GM12878 (cell line): ENCODE measurements around the gene BTG2. TPM values are rescaled to one million over a fixed set of nuclear protein-coding genes. Genes with fewer than 3 reads are reported as not detected.

Experiments used
- CBFB ChIP-seq: IDR thresholded peaks from 2 replicates; pipeline ENCODE4 v1.6.1; 2016; ENCODE audit warnings: antibody characterized with exemption, low read depth
- EP300 ChIP-seq, 2 experiments: fragments of 150-350 bp in 1 of 2; IDR thresholded peaks; 2 replicates each; pipeline ENCODE4 v1.6.1; 2011 to 2012; ENCODE audit warnings: low read depth in 2 of 2, low read length in 2 of 2, borderline replicate concordance in 1 of 2, improper control_type of control experiment in 1 of 2, inconsistent platforms in 1 of 2; ENCODE audit not compliant: control insufficient read depth in 1 of 2
- ETV6 ChIP-seq, 2 experiments: fragments of 450-650 bp in 1 of 2; IDR thresholded peaks in 1 of 2; conservative IDR thresholded peaks in 1 of 2; 2 replicates each; pipeline ENCODE4 v1.6.1; 2014; ENCODE audit warnings: antibody characterized with exemption in 1 of 2, borderline replicate concordance in 1 of 2, low read depth in 1 of 2, mild to moderate bottlenecking in 1 of 2, moderate library complexity in 1 of 2
- EZH2 ChIP-seq: IDR thresholded peaks from 2 replicates; pipeline ENCODE4 v1.6.1; 2012; ENCODE audit warnings: low read depth, mild to moderate bottlenecking, control low read depth, inconsistent platforms, low read length, borderline replicate concordance; ENCODE audit not compliant: control insufficient read depth
- HDGF ChIP-seq: fragments of 450-650 bp; IDR thresholded peaks from 2 replicates; pipeline ENCODE4 v1.6.1; 2016; ENCODE audit warnings: antibody characterized with exemption
- IKZF1 ChIP-seq: fragments of 450-650 bp; conservative IDR thresholded peaks from 2 replicates; pipeline ENCODE4 v1.6.1; 2017; ENCODE audit warnings: antibody characterized with exemption, mild to moderate bottlenecking
- IKZF2 ChIP-seq, 2 experiments: fragments of 450-650 bp; IDR thresholded peaks; 2 replicates each; pipeline ENCODE4 v1.6.1; 2017; ENCODE audit warnings: mild to moderate bottlenecking in 2 of 2, moderate library complexity in 2 of 2
- MEF2B ChIP-seq: fragments of 450-650 bp; IDR thresholded peaks from 2 replicates; pipeline ENCODE4 v1.6.1; 2018; ENCODE audit warnings: mild to moderate bottlenecking, moderate library complexity; ENCODE audit not compliant: partially characterized antibody, poor library complexity, severe bottlenecking
- MYC ChIP-seq: IDR thresholded peaks from 2 replicates; pipeline ENCODE4 v1.6.1; 2011; ENCODE audit warnings: mild to moderate bottlenecking, low read length, moderate library complexity, inconsistent platforms; ENCODE audit not compliant: insufficient read depth, insufficient replicate concordance, insufficient read length, severe bottlenecking
- NFXL1 ChIP-seq: fragments of 450-650 bp; IDR thresholded peaks from 2 replicates; pipeline ENCODE4 v1.6.1; 2017; ENCODE audit warnings: antibody characterized with exemption, mild to moderate bottlenecking, borderline replicate concordance
- NR2C1 ChIP-seq: fragments of 450-650 bp; IDR thresholded peaks from 2 replicates; pipeline ENCODE4 v1.6.1; 2017; ENCODE audit warnings: antibody characterized with exemption, mild to moderate bottlenecking, moderate library complexity
- PAX5 ChIP-seq: IDR thresholded peaks from 2 replicates; pipeline ENCODE4 v1.6.1; 2011; ENCODE audit warnings: low read depth, low read length, borderline replicate concordance
- PAX8 ChIP-seq: fragments of 450-650 bp; IDR thresholded peaks from 2 replicates; pipeline ENCODE4 v1.6.1; 2017; ENCODE audit warnings: mild to moderate bottlenecking, moderate library complexity
- PBX3 ChIP-seq: IDR thresholded peaks from 2 replicates; pipeline ENCODE4 v1.6.1; 2011; ENCODE audit warnings: mild to moderate bottlenecking, low read depth, low read length, moderate library complexity; ENCODE audit not compliant: insufficient replicate concordance
- POLR2A ChIP-seq: IDR thresholded peaks from 2 replicates; pipeline ENCODE4 v1.6.1; 2011; ENCODE audit warnings: low read depth, mild to moderate bottlenecking, low read length
- POLR2AphosphoS2 ChIP-seq: IDR thresholded peaks from 2 replicates; pipeline ENCODE4 v1.6.1; 2011; ENCODE audit warnings: low read depth, mild to moderate bottlenecking, low read length, improper control_type of control experiment, moderate library complexity
- POLR2AphosphoS5 ChIP-seq: IDR thresholded peaks from 2 replicates; pipeline ENCODE4 v1.6.1; 2011; ENCODE audit warnings: mild to moderate bottlenecking, low read length, inconsistent platforms
- SKIL ChIP-seq: fragments of 450-650 bp; IDR thresholded peaks from 2 replicates; pipeline ENCODE4 v1.6.1; 2017; ENCODE audit warnings: mild to moderate bottlenecking, low read depth, inconsistent platforms; ENCODE audit not compliant: poor library complexity, severe bottlenecking
- SMAD5 ChIP-seq: IDR thresholded peaks from 2 replicates; pipeline ENCODE4 v1.6.1; 2016; ENCODE audit warnings: antibody characterized with exemption, low read depth
- STAT3 ChIP-seq: IDR thresholded peaks from 2 replicates; pipeline ENCODE4 v1.6.1; 2011; ENCODE audit warnings: low read depth, low read length, improper control_type of control experiment
- TAF1 ChIP-seq: IDR thresholded peaks from 2 replicates; pipeline ENCODE4 v1.6.1; 2011; ENCODE audit warnings: mild to moderate bottlenecking, low read depth, low read length, borderline replicate concordance
- TBL1XR1 ChIP-seq: IDR thresholded peaks from 2 replicates; pipeline ENCODE4 v1.6.1; 2012; ENCODE audit warnings: low read depth, low read length, improper control_type of control experiment
- TCF12 ChIP-seq: IDR thresholded peaks from 2 replicates; pipeline ENCODE4 v1.6.1; 2011; ENCODE audit warnings: low read depth, mild to moderate bottlenecking, low read length
- ZNF217 ChIP-seq: fragments of 450-650 bp; IDR thresholded peaks from 2 replicates; pipeline ENCODE4 v1.6.1; 2017; ENCODE audit warnings: antibody characterized with exemption, mild to moderate bottlenecking
- ZNF687 ChIP-seq: fragments of 450-650 bp; IDR thresholded peaks from 2 replicates; pipeline ENCODE4 v1.6.1; 2017; ENCODE audit warnings: mild to moderate bottlenecking, moderate library complexity
- polyA plus RNA-seq, 11 experiments: library from polyadenylated mRNA; depleted of rRNA in 4 of 11; unstranded in 6 of 11; stranded (reverse) in 5 of 11; fragments of >200 nt; fragmentation: Nextera tagmentation in 4 of 11; fragmentation: Illumina TruSeq in 1 of 11; extraction: Ambion mirVana in 4 of 11; extraction: Trizol in 1 of 11; gene quantifications; 1 replicate in 1 of 11; 2 replicates in 10 of 11; pipeline versions ENCODE4 v1.2.1 to v1.2.3, GENCODE V29; 2011 to 2016; ENCODE audit warnings: inconsistent platforms in 2 of 11, missing spikeins in 2 of 11, low read depth in 1 of 11
- total RNA-seq, 4 experiments: library from RNA; depleted of rRNA in 3 of 4; stranded (reverse); fragments of >200 nt in 3 of 4; fragmentation: Illumina TruSeq in 1 of 4; extraction: Trizol in 1 of 4; gene quantifications; 2 replicates each; pipeline versions ENCODE4 v1.2.1 to v1.2.3, GENCODE V29; 2013 to 2021

Gene BTG2
- total and polyA plus RNA-seq, 10 of the 15 experiments (the other 5 are each of a cell fraction or from before 2014, with no cell fraction given), result 23.3 to 160 (median 98.1) TPM

- TF ChIP-seq TBL1XR1 (peak; percentile 57), NFXL1 (no peak), ZNF687 (peak; percentile 94), STAT3 (0 out of 2 replicates have a peak, but pooled peaks have one; percentile 76), CBFB (peak; percentile 89), TAF1 (0 out of 2 replicates have a peak, but pooled peaks have one; percentile 41), IKZF1 (peak; percentile 88), POLR2AphosphoS2 (peak; percentile 86), MYC (no peak), PAX5 (peak; percentile 97), ETV6 (conservative IDR thresholded peaks at IDR 0.05 in 1 of 2, IDR thresholded peaks at IDR 0.05 in 1 of 2; ENCODE audit: borderline replicate concordance in 1 of 2, low read depth in 1 of 2) (peak in 1 of 2 experiments; percentile 27; a peak in 1 of 4 replicates), NR2C1 (no peak), SKIL (peak; percentile 81), EZH2 (no peak), POLR2A (peak; percentile 69), EP300 (IDR thresholded peaks at IDR 0.05; ENCODE audit: borderline replicate concordance in 1 of 2, control insufficient read depth in 1 of 2, low read depth in 2 of 2, low read length in 2 of 2) (peak; percentile 78; a peak in 2 of 4 replicates), IKZF2 (IDR thresholded peaks at IDR 0.05) (peak; percentile 87 to 89), POLR2AphosphoS5 (peak; percentile 87), SMAD5 (peak; percentile 79), TCF12 (peak; percentile 44; the same call in 1 of the 2 replicates), PBX3 (peak; percentile 95), PAX8 (no peak), HDGF (peak; percentile 88; the same call in 1 of the 2 replicates), ZNF217 (0 out of 2 replicates have a peak, but pooled peaks have one; percentile 53), MEF2B (peak; percentile 68)
These were observed 19.7 kb downstream of the BTG2 start (continued) for GRCh38 chr1:203325026-203325417.
